ENCODE measurements around the gene PUS7L. TPM values are rescaled to one million over a fixed set of nuclear protein-coding genes. Genes with fewer than 3 reads are reported as not detected.

The PUS7L gene
- total RNA-seq, result 10 to 100 TPM; 16.8 to 19.8 TPM

- H3K36me3 Mint-ChIP-seq (ENCODE audit: low read depth), result peaks cover 53% of the 10 kb centered on the region
- H3K9me3 Mint-ChIP-seq (ENCODE audit: insufficient read depth), result no peaks in the 10 kb centered on the region
- no peaks in the 10 kb centered on the region for H3K27me3 Mint-ChIP-seq (ENCODE audit: low read depth)
- H3K27ac Mint-ChIP-seq, result peak within 1 kb of the TSS; percentile 99
- H3K4me1 Mint-ChIP-seq (ENCODE audit: low read depth), result peaks cover 64% of the 10 kb centered on the region
- peak within 1 kb of the TSS; percentile 97 for H3K4me3 Mint-ChIP-seq
- POLR2A ChIA-PET, result interaction anchor here (0.7 to 3.0 kb wide), 13 partner anchors 9 to 310 kb away, joined by 3 to 42 read pairs (median 3); partner anchors contain the start of gene TWF1
- CTCF ChIA-PET, result interaction anchor here (1.0 to 2.0 kb wide), 7 partner anchors 9 to 124 kb away, joined by 3 to 26 read pairs (median 4); partner anchors contain the start of gene TWF1
- peak; percentile 97 for DNase-seq
- peak; percentile 96 for ATAC-seq
Measured at GRCh38 chr12:43758728-43759563, at the start of gene PUS7L, which contains the start of gene IRAK4. Gene PUS7L, minus strand, starts transcription at chr12:43758790. Its CDS starts 3,545 bp downstream, at chr12:43755245. Gene IRAK4, plus strand, starts transcription at chr12:43758951. Its CDS starts 9,161 bp downstream, at chr12:43768112.

DNA sequence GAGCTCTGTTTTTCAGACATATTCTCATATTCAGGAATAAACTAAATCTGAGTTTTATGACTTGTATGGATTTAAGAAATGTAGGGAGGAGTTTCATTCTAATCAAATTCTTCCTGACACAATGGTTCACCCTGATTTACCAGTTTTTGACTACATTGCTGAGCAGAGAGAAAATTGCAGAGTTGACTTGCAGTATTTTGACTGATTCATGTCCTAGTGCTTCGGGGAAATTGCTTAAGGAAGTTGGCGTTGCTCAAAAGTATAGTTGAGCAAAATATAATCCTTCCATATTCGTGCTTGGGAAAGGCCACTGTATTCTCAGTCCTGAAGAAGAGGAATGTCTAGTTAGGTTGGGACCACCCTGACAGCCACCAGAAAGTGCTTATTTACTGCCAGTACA is 48.8 kb upstream of the PUS7L start:
- H3K36me3 Mint-ChIP-seq (ENCODE audit: low read depth), result peaks cover 11% of the 10 kb centered on the region
- ChIA-PET POLR2A (interaction anchor here (0.8 to 3.9 kb wide), 8 partner anchors 8 to 50 kb away, joined by 3 to 42 read pairs (median 4); partner anchors contain the start of genes IRAK4, PUS7L and TMEM117), CTCF (interaction anchor here (0.8 to 3.7 kb wide), 8 partner anchors 9 to 74 kb away, joined by 3 to 28 read pairs (median 4); partner anchors contain the start of genes IRAK4 and PUS7L)
- H3K27ac Mint-ChIP-seq, result peak overlapping the region; percentile 100
- no peak for ATAC-seq
- no peaks in the 10 kb centered on the region for H3K27me3 Mint-ChIP-seq (ENCODE audit: low read depth)
- no peak for DNase-seq
- peaks cover 36% of the 10 kb centered on the region for H3K4me1 Mint-ChIP-seq (ENCODE audit: low read depth)
- H3K4me3 Mint-ChIP-seq, result peak overlapping the region; percentile 98
- H3K9me3 Mint-ChIP-seq (ENCODE audit: insufficient read depth), result no peaks in the 10 kb centered on the region

DNA sequence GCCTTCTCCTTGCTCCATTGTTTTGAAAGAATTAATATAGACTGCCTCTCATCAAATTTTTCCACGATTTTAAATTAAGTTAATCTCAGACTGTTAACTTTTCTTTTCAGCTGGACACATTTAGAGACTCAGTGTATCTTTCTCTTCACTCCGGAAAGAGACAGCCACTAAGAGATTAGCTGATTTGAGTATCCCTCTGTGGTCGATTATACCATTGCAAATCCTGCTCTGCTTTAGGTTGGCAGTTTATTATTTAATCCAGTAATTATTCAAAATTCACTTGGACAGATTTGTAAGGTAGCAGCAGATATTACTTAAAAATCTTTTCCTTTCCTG is 48.1 kb upstream of the PUS7L start:
- DNase-seq, result no peak
- H3K27me3 Mint-ChIP-seq (ENCODE audit: low read depth), result no peaks in the 10 kb centered on the region
- H3K4me1 Mint-ChIP-seq (ENCODE audit: low read depth), result peaks cover 40% of the 10 kb centered on the region
- peak overlapping the region; percentile 98 for H3K4me3 Mint-ChIP-seq
- no peaks in the 10 kb centered on the region for H3K9me3 Mint-ChIP-seq (ENCODE audit: insufficient read depth)
- POLR2A ChIA-PET, result interaction anchor here (0.9 to 3.9 kb wide), 17 partner anchors 9 to 75 kb away, joined by 3 to 42 read pairs (median 7); partner anchors contain the start of genes IRAK4, PUS7L and TMEM117
- H3K36me3 Mint-ChIP-seq (ENCODE audit: low read depth), result peaks cover 15% of the 10 kb centered on the region
- peak overlapping the region; percentile 100 for H3K27ac Mint-ChIP-seq
- CTCF ChIA-PET, result interaction anchor here (0.6 to 3.7 kb wide), 9 partner anchors 9 to 75 kb away, joined by 3 to 28 read pairs (median 3); partner anchors contain the start of genes IRAK4 and PUS7L
- no peak for ATAC-seq

DNA sequence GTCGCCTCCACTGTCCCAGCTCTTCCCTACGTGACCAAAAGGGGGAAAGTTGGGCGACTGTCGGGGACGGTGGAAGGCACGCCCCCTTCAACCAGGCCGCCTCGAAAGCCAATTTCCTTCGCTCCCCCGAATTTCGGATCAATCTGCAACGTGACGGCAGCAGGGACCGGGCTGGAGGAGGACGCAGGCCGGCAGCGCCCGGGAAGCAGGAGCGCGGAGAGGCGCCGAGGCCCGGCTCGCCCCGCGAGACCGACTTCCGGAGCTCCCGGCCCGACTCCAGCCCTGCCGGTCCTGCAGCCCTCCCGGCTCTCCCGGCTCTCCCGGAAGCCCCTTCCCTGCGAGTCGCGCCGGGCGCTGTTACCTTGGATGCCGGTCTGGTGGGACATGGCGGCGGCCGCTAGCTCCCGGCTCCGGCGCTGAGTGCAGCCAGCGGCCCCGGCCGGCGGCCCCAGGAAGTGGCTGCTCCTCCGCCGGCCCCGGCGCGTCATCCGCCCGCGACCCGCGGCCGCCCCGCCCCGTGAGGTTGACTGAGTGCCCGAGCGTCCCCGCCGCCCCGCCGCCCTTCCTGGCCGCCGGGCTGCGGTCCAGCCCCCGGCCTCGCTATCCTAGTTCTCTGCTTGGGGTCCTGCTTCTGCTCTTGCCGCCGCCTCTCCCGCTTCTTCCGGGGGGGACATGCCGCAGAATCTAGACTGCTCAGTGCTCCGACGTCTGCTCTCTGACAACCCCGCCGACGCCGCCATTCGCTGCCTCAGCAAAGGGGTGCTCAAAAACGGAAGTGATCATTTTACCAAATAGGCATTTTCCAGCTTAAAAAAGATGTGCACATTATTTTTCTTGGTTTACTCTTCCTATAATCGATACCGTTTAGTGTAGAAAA is 47.5 kb upstream of the PUS7L start, which contains the start of gene TWF1:
Gene TWF1 (minus strand): TSS at position 458 of the 877 bp plus-strand sequence. CDS start 72 bp downstream, at position 386.
- no peaks in the 10 kb centered on the region for H3K9me3 Mint-ChIP-seq (ENCODE audit: insufficient read depth)
- no peaks in the 10 kb centered on the region for H3K27me3 Mint-ChIP-seq (ENCODE audit: low read depth)
- peak within 1 kb of the TSS; percentile 98 for H3K4me3 Mint-ChIP-seq
- ATAC-seq (peak; percentile 95), DNase-seq (peak; percentile 90)
- ChIA-PET POLR2A (interaction anchor here (0.5 to 3.9 kb wide), 22 partner anchors 10 to 76 kb away, joined by 3 to 42 read pairs (median 6); partner anchors contain the start of genes IRAK4, PUS7L and TMEM117), CTCF (interaction anchor here (0.6 to 3.7 kb wide), 10 partner anchors 8 to 76 kb away, joined by 3 to 28 read pairs (median 5); partner anchors contain the start of genes IRAK4 and PUS7L)
- H3K36me3 Mint-ChIP-seq (ENCODE audit: low read depth), result peaks cover 16% of the 10 kb centered on the region
- peaks cover 38% of the 10 kb centered on the region for H3K4me1 Mint-ChIP-seq (ENCODE audit: low read depth)
- H3K27ac Mint-ChIP-seq, result peak within 1 kb of the TSS; percentile 100

DNA sequence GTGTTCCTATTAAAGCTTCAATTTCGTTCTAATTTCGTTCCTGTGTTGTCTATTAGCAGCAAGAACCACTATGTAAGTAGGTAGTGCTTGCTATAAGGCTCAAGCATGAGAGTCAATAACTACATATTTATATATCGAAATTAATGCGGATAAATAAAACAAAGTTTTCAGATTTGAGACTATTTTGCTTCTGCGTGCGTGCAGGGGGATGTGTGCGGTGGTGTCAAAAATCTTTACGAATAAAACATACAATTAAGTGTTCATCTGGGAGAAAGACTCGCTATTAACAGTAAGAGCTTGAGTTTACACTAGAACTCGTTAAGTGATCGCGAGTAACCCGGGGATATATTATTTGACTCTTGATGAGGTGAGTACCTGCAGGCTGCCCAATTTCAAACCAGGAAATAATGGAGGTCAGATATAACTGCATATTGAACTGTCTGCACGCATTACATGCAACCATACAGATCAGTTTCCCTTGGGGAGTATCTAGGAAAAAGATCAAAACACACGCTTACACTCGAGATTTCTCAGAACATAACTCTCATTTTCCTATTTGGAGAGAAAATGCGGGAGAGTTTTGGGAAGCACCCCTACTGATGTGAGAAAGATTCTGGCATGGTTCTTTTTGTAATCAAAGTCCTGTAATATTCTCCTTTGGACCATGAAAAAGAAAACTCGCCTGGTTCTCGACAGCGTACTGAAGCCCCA is 46.7 kb upstream of the PUS7L start:
- ATAC-seq, result peak; percentile 28
- ChIA-PET CTCF (interaction anchor here (0.7 to 3.7 kb wide), 8 partner anchors 7 to 76 kb away, joined by 3 to 28 read pairs (median 5); partner anchors contain the start of genes IRAK4 and PUS7L), POLR2A (interaction anchor here (0.7 to 3.9 kb wide), 18 partner anchors 9 to 77 kb away, joined by 3 to 42 read pairs (median 7); partner anchors contain the start of genes IRAK4, PUS7L and TMEM117)
- Mint-ChIP-seq H3K27me3 (ENCODE audit: low read depth) (no peaks in the 10 kb centered on the region), H3K4me3 (peak overlapping the region; percentile 98), H3K36me3 (ENCODE audit: low read depth) (peaks cover 23% of the 10 kb centered on the region), H3K4me1 (ENCODE audit: low read depth) (peaks cover 36% of the 10 kb centered on the region), H3K27ac (peak overlapping the region; percentile 100), H3K9me3 (ENCODE audit: insufficient read depth) (no peaks in the 10 kb centered on the region)
- DNase-seq, result peak; percentile 30

DNA sequence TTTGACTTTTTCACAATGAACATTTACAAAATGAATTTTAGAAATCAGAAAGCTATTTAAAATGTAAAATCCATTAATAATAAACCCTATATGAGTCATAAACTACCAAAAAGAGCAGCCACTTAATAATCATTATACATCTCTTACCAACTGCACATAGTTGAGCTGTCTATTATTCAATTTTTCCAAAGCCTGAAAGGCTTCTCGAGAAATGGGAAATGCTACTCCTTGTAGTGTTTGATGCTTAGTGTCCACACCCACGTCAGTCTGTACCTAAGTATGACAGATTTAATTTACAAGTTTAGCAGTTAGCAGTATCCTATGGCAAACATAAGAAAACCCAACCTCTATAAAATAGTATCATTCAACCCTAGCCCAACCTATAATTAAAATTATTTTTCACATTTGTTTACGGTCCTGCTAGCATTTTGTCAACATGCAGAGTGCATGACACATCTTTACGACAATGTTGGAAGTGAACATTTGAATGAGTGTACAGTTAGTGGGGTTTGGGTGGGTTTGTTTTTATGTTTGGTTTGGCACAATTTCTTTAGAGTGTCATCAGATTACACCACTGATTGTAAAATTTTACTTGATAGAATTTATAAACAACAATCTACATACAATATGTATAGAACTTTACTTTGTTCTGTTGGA is 39.1 kb upstream of the PUS7L start:
- ChIA-PET POLR2A (interaction anchor here (0.8 kb wide), 1 partner anchor 38 kb away, joined by 3 read pairs; no protein-coding TSS in a partner anchor), CTCF (interaction anchor here (1.4 kb wide), 1 partner anchor 9 kb away, joined by 3 read pairs; the partner anchor contains the start of gene TWF1)

GRCh38 chr12:43795716-43796280 is 37.2 kb upstream of the PUS7L start:
- no peak overlapping the region for H3K27ac Mint-ChIP-seq
- H3K4me1 Mint-ChIP-seq (ENCODE audit: low read depth), result no peaks in the 10 kb centered on the region
- CTCF ChIA-PET, result interaction anchor here (1.6 to 1.7 kb wide), 2 partner anchors 9 to 12 kb away, joined by 4 to 5 read pairs; no protein-coding TSS in a partner anchor
- no peak overlapping the region for H3K4me3 Mint-ChIP-seq
- no peak for ATAC-seq
- no peak for DNase-seq
- no peaks in the 10 kb centered on the region for H3K9me3 Mint-ChIP-seq (ENCODE audit: insufficient read depth)
- POLR2A ChIA-PET, result interaction anchor here (1.0 to 1.5 kb wide), 2 partner anchors 9 to 37 kb away, joined by 3 to 7 read pairs; no protein-coding TSS in a partner anchor
- no peaks in the 10 kb centered on the region for H3K27me3 Mint-ChIP-seq (ENCODE audit: low read depth)
- H3K36me3 Mint-ChIP-seq (ENCODE audit: low read depth), result peaks cover 40% of the 10 kb centered on the region

More for the DNA sequence above, 39.1 kb upstream of the PUS7L start:
- Mint-ChIP-seq H3K4me1 (ENCODE audit: low read depth) (peaks cover 7% of the 10 kb centered on the region), H3K9me3 (ENCODE audit: insufficient read depth) (no peaks in the 10 kb centered on the region), H3K27me3 (ENCODE audit: low read depth) (no peaks in the 10 kb centered on the region), H3K4me3 (no peak overlapping the region), H3K27ac (no peak overlapping the region), H3K36me3 (ENCODE audit: low read depth) (peaks cover 42% of the 10 kb centered on the region)
- DNase-seq, result no peak
- no peak for ATAC-seq

- POLR2A ChIA-PET, result no interaction called here
Measured at GRCh38 chr12:43789941-43790340, 31.4 kb upstream of the PUS7L start.

DNA sequence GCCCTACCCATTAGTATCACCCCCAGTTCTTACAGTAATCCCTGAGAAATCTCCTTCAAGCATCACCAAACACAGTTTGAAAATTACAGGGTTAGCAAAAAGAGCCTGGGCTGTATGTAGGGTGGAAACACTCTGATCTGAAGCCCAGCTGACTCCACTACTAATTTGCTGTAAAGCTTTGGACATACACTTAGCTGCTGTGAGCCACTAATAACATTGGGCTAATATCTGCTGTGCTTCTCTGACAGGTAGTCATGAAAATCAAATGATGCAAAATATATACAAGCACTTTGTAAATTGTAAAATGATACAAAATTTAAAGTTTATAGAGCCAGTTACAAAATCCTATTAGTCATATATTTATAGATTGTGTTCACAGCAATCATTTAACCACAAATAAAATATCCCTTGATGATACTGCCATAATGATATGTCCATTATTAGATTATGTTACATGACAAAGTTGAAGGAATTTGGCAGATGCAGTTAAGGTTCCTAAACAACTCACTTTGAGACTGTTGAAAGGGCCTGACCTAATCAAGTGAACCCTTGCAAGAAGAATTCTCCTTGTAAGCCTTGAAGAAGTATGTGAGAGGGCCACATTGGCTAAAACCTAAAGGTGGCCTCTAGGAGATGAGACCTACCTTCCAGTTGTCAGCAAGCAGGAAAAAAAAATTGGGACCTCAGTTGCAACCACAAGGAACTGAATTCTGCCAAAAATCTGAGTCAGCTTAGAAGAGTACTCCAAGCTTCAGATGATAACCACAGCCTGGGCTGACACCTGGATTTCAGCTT is 28.5 kb upstream of the PUS7L start:
- ATAC-seq, result no peak
- Mint-ChIP-seq H3K27ac (no peak overlapping the region), H3K27me3 (ENCODE audit: low read depth) (no peaks in the 10 kb centered on the region), H3K4me3 (no peak overlapping the region), H3K4me1 (ENCODE audit: low read depth) (no peaks in the 10 kb centered on the region), H3K36me3 (ENCODE audit: low read depth) (peaks cover 32% of the 10 kb centered on the region), H3K9me3 (ENCODE audit: insufficient read depth) (no peaks in the 10 kb centered on the region)
- CTCF ChIA-PET, result no interaction called here
- DNase-seq, result no peak
- POLR2A ChIA-PET, result interaction anchor here (1.0 kb wide), 1 partner anchor 19 kb away, joined by 8 read pairs; the partner anchor contains the start of gene TWF1

More at GRCh38 chr12:43789941-43790340, 31.4 kb upstream of the PUS7L start:
- H3K4me1 Mint-ChIP-seq (ENCODE audit: low read depth), result no peaks in the 10 kb centered on the region
- H3K27ac Mint-ChIP-seq, result no peak overlapping the region
- no peak for ATAC-seq
- peaks cover 30% of the 10 kb centered on the region for H3K36me3 Mint-ChIP-seq (ENCODE audit: low read depth)
- H3K27me3 Mint-ChIP-seq (ENCODE audit: low read depth), result no peaks in the 10 kb centered on the region
- DNase-seq, result no peak
- no peaks in the 10 kb centered on the region for H3K9me3 Mint-ChIP-seq (ENCODE audit: insufficient read depth)
- CTCF ChIA-PET, result no interaction called here
- no peak overlapping the region for H3K4me3 Mint-ChIP-seq

Measured in activated CD8-positive, alpha-beta T cell treated with anti-CD3 and anti-CD28 coated beads, Interleukin-2, amount 10 ng/mL, durations not matched to agents 7 days and 5 days (primary cell).